ENCODE results near the gene BICDL1. TPM values are rescaled to one million over a fixed set of nuclear protein-coding genes. Genes with fewer than 3 reads are reported as not detected.

The BICDL1 gene
- total and polyA plus RNA-seq, 3 donors from 2014 or later = 41.4 to 131 (median 78.3) TPM

DNA sequence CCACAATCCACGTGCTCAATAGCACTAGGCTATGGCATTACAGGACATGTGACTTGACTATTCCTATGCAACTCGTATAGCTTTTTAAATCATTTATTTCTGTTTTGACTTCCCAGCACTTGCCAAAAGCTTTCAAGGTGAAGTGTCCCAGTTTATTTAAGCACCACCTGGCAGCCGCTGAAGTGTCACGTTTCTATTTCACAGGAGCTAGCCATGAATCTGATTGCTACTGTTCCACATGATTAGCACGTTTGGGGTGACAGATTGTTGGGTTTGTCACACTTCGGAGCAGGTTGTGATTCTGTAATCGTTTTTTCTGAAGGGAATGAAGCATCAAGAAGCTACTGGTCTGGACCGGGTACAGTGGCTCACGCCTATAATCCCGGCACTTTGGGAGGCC is 39.9 kb upstream of the BICDL1 start:
- intact Hi-C loops (cut with DNase I; ENCODE audit: low total_unique reads) = no loop called here
- WGBS, 2 donors = 86 to 88% methylated on average over 10 of the region's 10 CpGs
- no peaks in the 10 kb centered on the region for H3K27me3 ChIP-seq
- H3K9me3 ChIP-seq = no peaks in the 10 kb centered on the region
- no peak for TF ChIP-seq POLR2A (IDR thresholded peaks at IDR 0.05)
- TF ChIP-seq, protein P1, sequence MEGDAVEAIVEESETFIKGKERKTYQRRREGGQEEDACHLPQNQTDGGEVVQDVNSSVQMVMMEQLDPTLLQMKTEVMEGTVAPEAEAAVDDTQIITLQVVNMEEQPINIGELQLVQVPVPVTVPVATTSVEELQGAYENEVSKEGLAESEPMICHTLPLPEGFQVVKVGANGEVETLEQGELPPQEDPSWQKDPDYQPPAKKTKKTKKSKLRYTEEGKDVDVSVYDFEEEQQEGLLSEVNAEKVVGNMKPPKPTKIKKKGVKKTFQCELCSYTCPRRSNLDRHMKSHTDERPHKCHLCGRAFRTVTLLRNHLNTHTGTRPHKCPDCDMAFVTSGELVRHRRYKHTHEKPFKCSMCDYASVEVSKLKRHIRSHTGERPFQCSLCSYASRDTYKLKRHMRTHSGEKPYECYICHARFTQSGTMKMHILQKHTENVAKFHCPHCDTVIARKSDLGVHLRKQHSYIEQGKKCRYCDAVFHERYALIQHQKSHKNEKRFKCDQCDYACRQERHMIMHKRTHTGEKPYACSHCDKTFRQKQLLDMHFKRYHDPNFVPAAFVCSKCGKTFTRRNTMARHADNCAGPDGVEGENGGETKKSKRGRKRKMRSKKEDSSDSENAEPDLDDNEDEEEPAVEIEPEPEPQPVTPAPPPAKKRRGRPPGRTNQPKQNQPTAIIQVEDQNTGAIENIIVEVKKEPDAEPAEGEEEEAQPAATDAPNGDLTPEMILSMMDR (IDR thresholded peaks at IDR 0.05) = no peak
- DNase-seq = no peak
- H3K4me1 ChIP-seq = no peaks in the 10 kb centered on the region
- no peak overlapping the region for H3K27ac ChIP-seq
- no peaks in the 10 kb centered on the region for H3K36me3 ChIP-seq (ENCODE audit: low read depth, missing control alignments)
- H3K4me3 ChIP-seq = no peak overlapping the region

DNA sequence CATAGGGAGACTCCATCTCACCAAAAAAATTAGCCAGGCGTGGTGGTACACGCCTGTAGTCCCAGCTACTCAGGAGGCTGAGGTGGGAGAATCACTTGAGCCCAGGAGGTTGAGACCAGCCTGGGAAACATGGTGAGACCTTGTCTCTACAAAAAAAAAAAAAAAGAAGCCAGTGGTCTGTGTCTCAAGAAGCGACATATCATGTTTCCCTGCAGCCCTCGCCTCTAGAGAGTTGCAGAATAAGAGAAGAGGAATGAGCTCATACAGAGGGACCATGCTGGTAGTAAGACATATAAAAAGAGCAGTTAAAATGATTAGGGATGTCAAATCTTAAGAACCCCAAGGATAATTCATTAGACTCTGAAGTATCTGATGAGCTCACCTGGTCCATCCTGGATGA is 39.4 kb upstream of the BICDL1 start:
- intact Hi-C loops (cut with DNase I; ENCODE audit: low total_unique reads) = no loop called here
- H3K36me3 ChIP-seq (ENCODE audit: low read depth, missing control alignments) = no peaks in the 10 kb centered on the region
- no peak overlapping the region for H3K4me3 ChIP-seq
- no peaks in the 10 kb centered on the region for H3K9me3 ChIP-seq
- no peak overlapping the region for H3K27ac ChIP-seq
- no peaks in the 10 kb centered on the region for H3K4me1 ChIP-seq
- no peaks in the 10 kb centered on the region for H3K27me3 ChIP-seq
- TF ChIP-seq, protein P1 (IDR thresholded peaks at IDR 0.05) = no peak
- TF ChIP-seq POLR2A (IDR thresholded peaks at IDR 0.05) = no peak
- 72 to 78% methylated on average over 4 of the region's 4 CpGs for WGBS, 2 donors
- DNase-seq = no peak

DNA sequence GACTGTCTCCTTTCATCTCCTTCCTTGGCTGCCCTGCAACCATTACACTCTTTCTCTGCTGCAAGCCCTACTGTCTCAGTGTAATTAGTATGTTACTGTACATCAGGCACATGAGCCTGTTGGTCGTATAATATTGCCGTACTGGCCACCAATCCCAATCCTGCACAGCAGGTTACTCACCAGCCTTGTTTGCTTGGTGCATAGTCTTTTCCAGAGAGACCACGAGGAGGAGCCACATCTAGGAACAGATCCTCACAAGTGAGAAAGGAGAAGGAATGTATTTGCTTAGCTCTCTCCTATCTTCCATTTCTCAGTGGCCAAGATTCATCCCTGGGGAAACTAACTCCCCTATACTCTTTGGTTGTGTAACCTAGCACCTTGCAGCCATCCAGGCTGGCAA is 33.0 kb upstream of the BICDL1 start:
- WGBS, 2 donors = 87 to 88% methylated on average over 3 of the region's 3 CpGs

DNA sequence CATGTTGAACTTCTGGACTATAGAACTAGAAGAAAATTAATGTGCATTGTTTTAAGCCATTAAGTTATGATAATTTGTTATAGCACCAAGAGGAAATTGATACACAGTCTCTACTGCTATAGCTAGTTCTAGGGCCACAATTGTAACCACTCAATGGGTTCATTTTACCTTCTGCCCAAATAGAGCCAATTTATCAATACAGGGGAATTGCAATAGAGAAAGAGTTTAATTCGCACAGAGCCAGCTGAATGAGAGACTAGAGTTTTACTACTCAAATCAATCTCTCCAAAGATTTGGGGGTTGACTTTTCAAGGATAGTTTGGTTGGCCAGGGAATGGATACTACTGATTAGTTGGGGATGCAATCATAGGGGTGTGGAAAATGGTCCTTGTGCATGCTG is 31.9 kb upstream of the BICDL1 start:
- Histone ChIP-seq H3K4me1 (no peaks in the 10 kb centered on the region), H3K27ac (no peak overlapping the region), H3K36me3 (ENCODE audit: low read depth, missing control alignments) (no peaks in the 10 kb centered on the region), H3K9me3 (no peaks in the 10 kb centered on the region), H3K27me3 (no peaks in the 10 kb centered on the region), H3K4me3 (no peak overlapping the region)
- TF ChIP-seq, protein P1 (IDR thresholded peaks at IDR 0.05) = no peak
- no peak for TF ChIP-seq POLR2A (IDR thresholded peaks at IDR 0.05)
- intact Hi-C loops (cut with DNase I; ENCODE audit: low total_unique reads) = no loop called here
- no peak for DNase-seq
- WGBS, 2 donors = 91 to 100% methylated on average over 1 of the region's 1 CpG

More for the DNA sequence above, 33.0 kb upstream of the BICDL1 start:
- Histone ChIP-seq H3K9me3 (no peaks in the 10 kb centered on the region), H3K4me3 (no peak overlapping the region), H3K4me1 (no peaks in the 10 kb centered on the region), H3K27ac (no peak overlapping the region), H3K27me3 (no peaks in the 10 kb centered on the region), H3K36me3 (ENCODE audit: low read depth, missing control alignments) (no peaks in the 10 kb centered on the region)
- peak; percentile 22 for DNase-seq
- intact Hi-C loops (cut with DNase I; ENCODE audit: low total_unique reads) = no loop called here
- TF ChIP-seq, protein P1 (IDR thresholded peaks at IDR 0.05) = no peak

DNA sequence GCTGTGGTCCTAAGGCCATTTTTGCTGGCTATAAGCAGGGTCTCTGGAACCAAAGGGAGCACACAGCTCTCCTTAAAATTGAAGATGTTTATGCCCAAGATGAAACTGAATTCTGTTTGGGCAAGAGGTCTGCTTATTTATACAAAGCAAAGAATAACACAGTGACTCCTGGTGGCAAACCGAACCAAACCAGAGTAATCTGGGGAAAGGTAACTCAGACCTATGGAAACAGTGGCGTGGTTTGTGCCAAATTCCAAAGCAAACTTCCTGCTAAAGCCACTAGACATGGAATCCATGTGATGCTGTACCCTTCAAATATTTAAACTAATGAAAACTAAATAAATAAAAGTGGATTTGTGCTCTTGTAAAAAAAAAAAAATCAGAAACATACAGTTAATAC is 29.6 kb upstream of the BICDL1 start:
- DNase-seq = no peak

More for the DNA sequence above, 29.6 kb upstream of the BICDL1 start:
- TF ChIP-seq POLR2A (IDR thresholded peaks at IDR 0.05) = no peak
- TF ChIP-seq, protein P1 (IDR thresholded peaks at IDR 0.05) = no peak
- 75 to 85% methylated on average over 2 of the region's 2 CpGs for WGBS, 2 donors
- H3K4me3 ChIP-seq = no peak overlapping the region
- no peaks in the 10 kb centered on the region for H3K36me3 ChIP-seq (ENCODE audit: low read depth, missing control alignments)
- H3K9me3 ChIP-seq = no peaks in the 10 kb centered on the region
- no peaks in the 10 kb centered on the region for H3K27me3 ChIP-seq
- no peak overlapping the region for H3K27ac ChIP-seq
- no peaks in the 10 kb centered on the region for H3K4me1 ChIP-seq
- intact Hi-C loops (cut with DNase I; ENCODE audit: low total_unique reads) = no loop called here

All from testis (tissue), 3 donors.